NCI-H345 (cell line): ENCODE measurements around the gene SNX20.

ENCODE experiments used
- DNase-seq: peaks from one replicate; lab custom pipeline; 2025; lab: John Stamatoyannopoulos, UW

The SNX20 gene

GRCh38 chr16:50657241-50657640, 23.9 kb downstream of the SNX20 start:
- DNase-seq: no peak

- no peak for DNase-seq
Observed at GRCh38 chr16:50655558-50656055, 25.5 kb downstream of the SNX20 start.

- peak; percentile 13 for DNase-seq
Observed at GRCh38 chr16:50653633-50654519, 27.2 kb downstream of the SNX20 start.

- DNase-seq: no peak
Observed at GRCh38 chr16:50652836-50653425, 28.2 kb downstream of the SNX20 start.

DNA sequence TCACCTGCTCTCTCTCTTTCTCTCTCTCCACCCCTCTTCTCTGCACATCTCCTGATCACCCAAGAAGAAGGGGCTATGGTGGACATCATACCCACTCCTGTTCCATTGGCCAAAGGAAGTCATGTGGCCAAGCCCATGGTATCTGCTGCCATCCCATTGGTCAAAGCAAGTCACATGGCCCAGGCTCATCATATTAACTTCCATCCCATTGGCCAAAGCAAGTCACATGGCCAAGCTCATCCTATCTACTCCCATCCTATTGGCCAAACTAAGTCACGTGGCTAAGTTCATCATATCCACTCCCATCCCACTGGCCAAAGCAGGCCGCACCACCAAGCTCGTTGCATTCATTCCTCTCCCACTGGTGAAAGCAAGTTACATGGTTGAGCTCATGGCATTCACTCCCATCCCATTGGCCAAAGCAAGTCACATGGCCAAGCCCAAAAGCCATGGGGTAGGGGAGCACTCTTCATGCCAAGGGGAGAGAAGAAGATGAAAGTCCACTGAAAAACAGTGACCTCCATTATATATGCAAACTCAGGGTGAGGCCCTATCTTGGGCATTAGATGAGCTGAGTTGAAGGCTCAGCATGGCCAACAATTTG, 29.2 kb downstream of the SNX20 start:
- DNase-seq: no peak

GRCh38 chr16:50646345-50646744, 34.8 kb downstream of the SNX20 start:
- DNase-seq: no peak

DNA sequence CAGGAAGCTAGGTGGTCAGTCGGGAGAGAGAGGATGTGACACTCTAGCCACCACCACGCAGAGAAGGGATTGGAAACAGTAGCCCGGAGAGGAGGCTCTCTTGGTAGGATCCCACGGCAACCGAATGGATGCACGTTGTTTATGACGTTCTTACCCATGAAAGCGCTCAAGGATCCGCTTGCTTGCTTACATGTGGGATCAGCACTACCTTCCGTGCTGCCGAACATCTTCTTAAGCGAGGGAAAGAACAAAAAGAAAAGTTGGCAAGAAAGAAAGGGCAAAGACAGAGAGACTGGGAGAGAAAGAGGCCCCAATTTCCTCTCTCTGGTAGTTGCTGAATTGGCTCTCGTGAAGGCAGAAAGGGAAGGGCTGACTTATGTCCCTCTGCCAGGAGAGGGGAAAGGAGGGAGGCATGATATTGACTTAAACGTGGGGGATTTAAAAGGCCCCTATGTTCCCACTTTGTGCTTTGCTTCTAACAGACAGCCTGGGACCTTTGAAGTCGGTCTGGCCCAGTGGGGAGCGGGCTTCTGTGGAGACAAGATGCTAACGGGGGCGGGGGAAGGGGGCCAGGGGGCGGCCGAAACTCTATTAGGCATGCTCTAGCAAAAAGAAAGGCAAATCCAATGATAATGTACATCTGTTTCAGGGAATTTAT, 35.4 kb downstream of the SNX20 start:
- DNase-seq: no peak

DNA sequence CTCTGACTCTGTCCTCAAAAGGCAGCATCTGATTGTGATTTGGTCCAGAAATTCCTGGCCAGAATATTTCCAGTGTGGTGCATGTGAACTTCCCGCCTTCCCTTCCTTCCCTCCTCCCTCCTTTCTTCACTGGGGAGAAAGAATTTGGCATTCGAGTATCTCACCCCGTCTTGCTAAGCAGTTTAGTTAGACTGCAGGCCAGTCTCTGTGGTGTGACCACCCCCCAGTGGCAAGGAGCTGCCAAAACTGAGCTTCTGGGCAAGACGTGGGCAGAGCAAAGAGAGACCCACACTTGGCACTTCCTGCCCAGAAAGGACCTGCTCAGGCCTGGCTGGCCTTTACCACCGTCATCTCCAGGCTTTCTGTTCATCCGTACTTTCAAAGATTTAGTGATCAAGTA, 36.4 kb downstream of the SNX20 start:
- no peak for DNase-seq

DNA sequence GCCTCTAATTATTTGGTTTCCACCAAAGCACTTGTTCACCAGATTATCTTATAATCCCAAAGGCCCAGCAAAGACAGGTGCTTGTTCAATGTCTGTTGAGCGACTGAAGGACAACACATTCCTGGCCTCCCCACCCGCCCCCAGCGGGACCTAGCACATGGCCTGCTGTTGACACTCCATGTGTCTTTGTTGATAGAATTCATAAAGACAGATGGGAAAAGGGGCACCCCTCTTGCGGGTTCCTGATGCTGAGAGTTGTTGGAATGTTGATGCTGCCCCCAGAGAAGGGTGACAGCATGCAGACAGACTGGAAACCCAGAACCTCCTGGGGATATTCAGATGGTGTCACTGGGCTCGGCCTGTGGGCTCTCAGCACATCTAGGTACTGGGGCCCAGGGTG, 36.9 kb downstream of the SNX20 start:
- no peak for DNase-seq

DNA sequence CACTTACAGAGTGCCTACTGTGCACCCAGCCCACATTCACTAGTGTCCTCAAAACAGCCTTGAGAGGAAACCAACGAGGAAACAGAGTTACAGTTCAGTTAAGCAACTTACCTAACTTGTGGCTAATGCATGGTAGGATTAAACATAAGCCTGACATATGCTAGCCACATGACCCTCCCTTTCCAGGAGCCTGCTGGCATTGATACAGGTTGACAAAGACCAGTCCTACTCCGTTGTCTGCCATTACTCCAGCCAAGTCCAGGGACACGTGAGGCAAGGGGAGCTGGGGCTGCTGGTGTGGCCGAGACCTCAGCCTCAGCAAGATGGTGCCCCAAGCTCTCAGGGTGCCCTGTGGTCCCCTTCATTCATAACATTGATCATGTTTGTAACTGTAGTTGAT, 37.9 kb downstream of the SNX20 start:
- DNase-seq: no peak

GRCh38 chr16:50642349-50642748, 38.8 kb downstream of the SNX20 start:
- no peak for DNase-seq

GRCh38 chr16:50641818-50642187, 39.3 kb downstream of the SNX20 start:
- no peak for DNase-seq

DNA sequence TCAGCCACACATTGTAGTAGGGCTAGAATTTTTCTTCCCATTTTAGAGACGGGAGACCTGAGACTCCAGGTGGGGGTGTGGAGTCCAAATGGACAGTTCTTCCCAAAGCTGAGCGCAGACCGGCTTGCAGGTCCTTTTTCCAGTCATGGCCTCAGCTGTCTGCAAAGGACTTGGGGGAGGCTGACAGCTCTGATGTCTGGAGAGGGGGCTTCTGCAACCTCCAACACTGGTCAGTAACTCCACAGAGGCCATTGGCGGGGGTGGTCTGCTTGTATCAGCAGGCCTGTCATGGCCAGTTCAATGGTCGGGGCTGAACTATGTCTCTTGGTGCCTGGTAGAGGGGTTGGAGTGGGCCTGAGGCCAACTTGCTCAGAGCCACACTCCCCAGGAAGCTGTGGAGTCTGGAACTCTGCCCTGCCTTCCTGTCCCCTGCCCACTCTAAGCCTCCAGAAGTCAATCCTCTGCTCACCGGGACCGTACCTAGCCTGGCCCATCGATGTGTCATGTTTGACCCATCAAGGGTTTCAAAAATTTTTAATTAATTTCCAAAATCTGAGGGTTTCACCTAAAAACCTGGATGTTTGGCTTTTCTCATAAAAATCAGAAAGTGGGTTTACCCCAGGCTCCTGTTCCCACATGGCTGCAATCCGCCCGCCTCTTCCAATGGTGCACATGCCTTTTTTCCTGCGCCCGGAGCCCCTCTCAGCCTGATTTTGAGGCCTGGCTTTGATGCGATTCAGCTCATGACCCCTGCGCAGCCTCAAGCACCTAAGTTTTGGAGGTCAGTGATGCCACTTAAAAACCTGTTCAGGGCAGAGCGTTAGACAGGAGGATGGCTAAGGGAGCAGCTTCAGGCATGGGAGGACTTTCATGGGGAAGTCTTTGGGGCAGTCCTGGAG, 39.9 kb downstream of the SNX20 start:
- DNase-seq: no peak

DNA sequence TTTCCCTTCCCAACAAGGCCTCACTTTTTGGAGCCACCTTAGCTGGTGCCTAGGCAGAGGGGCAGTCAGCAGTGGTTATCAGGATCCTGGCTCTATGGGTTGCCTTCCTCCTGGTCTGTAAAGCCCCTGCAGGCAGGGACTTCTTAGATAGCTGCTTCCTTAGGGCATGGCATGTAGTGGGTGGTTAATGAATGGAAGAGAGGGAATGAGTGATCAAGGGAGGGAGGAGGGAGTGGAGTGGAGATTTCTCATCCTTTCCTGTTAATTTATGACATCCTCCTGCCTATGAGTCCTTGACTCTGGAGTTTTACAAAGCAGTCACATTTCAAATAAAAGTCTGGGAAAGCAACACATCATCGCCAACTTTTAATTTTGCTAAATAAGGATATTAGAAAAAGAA, 40.7 kb downstream of the SNX20 start:
- no peak for DNase-seq

- DNase-seq: no peak
Observed at GRCh38 chr16:50638816-50639670, 42.1 kb downstream of the SNX20 start.

GRCh38 chr16:50637716-50638602, 43.2 kb downstream of the SNX20 start:
- no peak for DNase-seq

- DNase-seq: no peak
Observed at GRCh38 chr16:50636753-50637374, 44.2 kb downstream of the SNX20 start.

GRCh38 chr16:50635505-50636392, 45.4 kb downstream of the SNX20 start:
- DNase-seq: no peak
